HG03575 (cell line): Measurements from ENCODE around the gene BDH1.

Source experiments
- ATAC-seq: cut with Tn5 transposase; IDR thresholded peaks from one replicate; pipeline ENCODE4 v1.9.1; 2021; ENCODE audit not compliant: unreplicated experiment, insufficient number of reproducible peaks, low FRiP score; ENCODE audit errors: extremely low read depth

Gene BDH1

DNA sequence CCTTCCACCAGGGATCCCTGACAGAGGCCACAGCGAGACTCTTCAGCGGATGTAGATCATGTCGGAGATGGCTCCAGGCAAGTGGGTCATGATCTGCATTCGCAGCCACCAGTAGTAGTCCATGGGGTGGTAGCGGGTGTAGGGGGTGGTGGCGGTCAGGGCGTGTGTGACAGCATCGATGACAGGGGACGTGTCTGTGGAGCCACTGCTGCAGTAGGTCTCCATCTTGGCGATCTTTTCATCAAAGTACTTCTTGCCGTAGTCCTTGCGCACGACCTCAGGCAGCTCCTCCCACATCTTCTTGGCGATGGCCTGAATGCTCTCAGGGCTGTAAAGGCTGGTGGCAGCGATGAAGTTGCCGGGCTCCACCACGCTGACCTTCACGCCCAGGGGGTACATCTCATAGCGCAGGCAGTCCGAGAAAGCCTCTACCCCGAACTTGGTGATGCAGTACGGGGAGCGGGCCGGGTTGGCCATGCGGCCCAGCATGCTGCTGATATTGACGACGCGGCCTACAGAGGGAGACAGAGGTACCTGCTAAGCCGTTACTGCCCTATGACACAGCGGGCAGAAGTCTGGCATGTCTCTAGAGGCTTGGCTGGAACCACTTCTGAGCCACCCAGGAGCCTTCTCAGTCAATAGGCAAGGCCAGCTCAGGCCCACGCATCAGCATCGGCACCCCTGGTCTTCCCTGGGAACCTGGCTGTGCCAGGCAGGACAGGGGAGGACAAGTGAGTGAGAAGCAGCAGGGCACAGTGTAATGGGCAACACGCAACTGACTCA is 43.7 kb downstream of the BDH1 start:
- no peak for ATAC-seq

DNA sequence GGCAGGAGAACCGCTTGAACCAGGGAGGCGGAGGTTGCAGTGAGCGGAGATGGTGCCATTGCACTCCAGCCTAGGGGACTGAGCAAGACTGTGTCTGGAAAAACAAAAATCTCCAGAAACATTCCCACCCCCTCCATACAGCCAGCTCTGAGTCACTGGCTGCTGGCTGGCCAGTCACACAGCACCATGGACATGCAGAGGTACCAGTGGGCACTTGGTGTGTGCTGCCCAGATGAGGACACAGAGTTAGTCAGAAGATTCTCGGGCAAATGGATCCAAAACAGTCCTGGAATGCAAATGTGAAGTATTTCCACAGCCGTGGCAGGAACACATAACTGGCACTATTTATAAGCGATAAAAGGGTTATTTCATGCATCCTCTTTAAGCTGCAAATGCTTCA is 44.6 kb downstream of the BDH1 start:
- ATAC-seq = no peak

DNA sequence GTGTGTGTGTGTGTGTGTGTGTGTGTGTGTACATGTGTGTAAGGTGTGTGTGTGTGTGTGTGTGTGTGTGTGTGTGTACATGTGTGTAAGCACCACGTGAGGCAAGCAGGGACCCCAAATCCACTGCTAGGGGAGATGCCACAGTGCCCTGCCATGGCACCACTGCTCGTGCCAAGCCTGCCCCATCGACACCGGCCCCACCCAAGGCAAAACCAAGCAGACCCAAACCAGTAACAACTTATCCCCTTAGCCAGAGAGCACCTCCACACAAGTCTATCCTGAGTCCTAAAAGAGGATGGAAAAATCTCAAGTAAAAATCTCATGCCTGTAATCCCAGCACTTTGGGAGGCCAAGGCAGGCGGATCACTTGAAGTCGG is 45.1 kb downstream of the BDH1 start:
- no peak for ATAC-seq

DNA sequence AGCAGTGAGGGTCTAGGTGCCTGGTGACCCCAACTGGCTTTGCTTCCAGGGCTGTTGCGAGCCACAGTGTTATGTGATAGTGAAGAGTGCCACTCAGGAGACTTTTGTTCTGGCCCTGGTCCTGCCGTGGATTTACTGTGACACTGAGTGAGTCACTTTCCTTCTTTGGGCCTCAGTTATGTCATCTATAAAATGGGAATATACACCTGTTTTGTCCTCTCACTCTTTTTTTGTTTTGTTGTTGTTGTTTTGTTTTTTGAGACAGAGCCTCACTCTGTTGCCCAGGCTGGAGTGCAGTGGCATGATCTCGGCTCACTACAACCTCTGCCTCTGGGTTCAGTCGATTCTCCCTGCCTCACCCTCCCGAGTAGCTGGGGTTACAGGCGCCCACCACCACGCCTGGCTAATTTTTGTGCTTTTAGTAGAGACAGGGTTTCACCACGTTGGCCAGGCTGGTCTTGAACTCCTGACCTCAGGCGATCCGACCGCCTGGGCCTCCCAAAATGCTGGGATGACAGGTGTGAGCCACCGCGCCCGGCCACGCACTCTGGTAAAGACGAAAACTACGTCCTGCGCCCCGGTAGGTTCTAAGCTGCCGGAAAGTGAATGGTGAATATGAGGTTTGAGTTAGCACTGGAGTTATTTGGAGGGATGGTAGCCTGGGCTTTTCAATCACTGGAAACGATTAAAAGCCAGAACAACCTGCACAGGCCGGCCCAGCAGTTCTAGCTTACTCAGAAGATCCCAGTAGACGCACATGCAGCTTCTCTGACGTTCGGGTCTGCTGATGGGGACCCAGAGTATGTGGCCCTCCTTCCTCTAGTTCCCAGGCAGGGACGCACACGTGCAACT is 46.6 kb downstream of the BDH1 start:
- ATAC-seq = no peak

DNA sequence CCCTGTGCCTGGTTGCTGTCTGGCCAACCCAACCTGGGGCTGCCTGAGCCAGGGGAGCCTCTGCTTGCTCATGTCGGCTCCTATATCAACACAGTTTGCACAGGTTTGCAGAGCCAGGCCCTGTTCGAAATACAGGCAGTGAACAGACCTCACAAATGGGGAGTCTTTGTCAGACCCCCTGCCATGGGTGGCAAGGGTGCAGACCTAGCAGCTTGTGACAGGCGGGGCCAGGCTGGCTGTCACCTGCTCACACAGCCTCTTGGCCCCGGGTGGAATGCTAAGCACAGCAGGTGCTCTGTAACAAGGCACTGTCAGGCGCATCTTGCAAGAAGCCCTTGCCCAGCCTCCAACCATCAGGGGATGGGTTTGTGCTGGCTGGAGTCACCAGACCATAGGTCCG is 47.3 kb downstream of the BDH1 start:
- no peak for ATAC-seq

DNA sequence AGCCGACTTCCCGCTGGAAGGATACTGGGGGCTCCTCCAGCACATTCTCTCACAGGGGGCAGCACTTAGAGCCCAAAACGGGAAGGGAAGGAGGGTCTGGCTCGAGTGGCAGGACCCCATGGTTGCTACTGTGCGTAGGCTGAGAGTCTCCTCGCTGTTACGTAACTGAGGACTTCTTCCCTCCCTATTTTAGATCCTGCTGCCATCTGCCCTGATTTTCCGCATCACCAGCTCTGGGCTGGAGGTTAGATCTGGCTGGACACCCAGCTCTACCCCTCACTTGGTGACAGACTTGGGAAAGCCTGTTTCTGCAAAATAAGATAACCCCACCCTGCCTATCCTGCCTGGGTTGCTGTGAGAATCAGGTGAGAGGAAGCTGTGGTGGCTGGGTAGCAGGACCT is 47.7 kb downstream of the BDH1 start:
- no peak for ATAC-seq

DNA sequence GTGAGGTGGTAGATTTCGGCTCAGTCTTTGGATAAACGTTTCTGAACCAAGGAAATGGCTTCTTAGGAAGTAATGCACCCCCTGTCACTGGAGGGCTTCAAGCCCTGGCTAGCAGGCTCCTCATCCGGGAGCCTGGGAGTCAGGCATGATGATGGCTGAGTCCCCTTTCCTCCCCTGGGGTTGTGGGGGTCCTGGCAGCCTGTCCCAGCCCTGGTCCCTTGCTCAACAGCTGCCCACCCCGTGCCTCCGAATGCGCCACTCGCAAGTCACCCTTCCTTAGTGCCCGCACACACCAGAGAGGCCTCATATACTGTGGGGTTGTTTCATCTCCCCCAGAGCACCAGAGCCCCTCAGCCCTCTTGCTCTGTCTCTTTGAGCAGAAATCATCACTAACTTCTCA is 48.2 kb downstream of the BDH1 start:
- no peak for ATAC-seq

DNA sequence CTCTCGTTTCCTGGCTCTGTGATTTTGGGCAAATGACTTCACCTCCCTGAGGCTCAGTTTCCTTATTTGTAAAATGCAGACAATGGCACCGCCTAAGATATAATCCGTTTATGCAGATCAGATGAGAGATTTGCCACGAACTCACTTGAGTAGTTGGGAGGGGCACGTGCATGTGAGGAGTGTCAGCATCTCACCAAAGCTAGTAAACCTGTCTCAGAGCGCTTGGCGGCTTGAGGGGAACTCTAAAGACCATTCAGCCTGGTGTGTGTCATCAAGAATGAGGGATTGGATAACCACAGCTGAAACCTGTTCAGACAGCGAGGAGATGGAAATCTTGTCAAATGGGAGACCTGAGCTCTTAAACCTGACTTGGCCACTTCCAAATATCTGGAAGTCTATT is 48.7 kb downstream of the BDH1 start:
- no peak for ATAC-seq

DNA sequence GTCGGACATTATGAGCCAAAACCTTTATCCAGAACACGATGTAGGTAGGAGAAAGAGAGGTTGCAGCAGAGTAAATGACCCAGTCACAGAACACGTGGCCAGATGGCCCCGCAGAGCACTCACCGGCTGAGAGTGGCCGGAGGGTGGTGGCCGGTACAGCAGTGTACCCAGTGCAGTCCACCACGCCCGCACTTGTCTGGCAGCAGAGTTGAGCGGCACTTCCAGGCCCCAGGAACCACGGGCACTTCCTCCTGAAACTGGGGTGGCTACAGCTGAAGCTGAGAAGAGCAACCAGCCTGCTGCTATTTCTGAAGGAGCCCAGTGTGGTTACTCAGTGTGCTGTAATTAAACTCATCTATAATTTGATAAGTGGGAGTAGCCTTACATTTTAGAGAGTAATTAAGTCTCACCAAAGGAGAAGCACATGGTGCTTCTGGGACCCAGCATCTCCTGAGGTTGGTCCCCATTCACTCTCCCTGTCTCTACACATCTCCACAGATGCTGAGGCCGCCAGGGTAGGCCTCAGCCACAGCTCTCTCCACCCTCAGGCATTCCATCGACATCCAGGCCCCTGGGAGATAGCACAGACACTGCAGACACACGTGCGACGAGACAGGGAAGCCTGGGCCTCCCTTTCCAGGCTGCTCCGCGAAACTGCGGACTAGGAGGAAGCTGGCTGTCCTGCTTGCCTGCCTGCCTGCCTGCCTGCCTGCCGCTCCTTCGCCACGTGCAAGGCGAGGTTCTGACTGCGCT is 49.8 kb downstream of the BDH1 start:
- no peak for ATAC-seq

DNA sequence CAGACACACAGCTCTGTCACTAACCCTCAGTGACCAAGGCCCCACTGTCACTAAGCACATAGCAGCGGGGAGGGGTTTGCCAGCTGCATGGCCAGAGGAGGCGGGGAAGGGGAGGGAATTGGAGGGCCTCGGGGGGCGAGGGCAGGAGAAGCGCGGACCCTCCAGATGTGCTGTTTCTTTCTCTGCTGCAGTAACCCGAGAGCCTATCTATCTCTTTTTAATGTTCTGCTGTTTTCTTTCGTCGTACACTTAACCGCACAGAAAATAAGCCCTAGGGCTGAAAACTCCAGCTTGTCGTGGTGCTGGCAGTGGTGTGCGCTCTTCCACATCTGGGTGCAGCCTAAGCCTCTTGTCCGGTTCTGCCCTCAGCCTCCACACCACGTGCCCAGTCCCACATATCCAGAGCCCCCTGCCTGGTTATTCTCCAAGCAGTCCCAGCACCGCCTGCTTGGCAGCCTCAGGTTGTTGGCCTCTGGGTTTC is 51.1 kb downstream of the BDH1 start:
- ATAC-seq = no peak

DNA sequence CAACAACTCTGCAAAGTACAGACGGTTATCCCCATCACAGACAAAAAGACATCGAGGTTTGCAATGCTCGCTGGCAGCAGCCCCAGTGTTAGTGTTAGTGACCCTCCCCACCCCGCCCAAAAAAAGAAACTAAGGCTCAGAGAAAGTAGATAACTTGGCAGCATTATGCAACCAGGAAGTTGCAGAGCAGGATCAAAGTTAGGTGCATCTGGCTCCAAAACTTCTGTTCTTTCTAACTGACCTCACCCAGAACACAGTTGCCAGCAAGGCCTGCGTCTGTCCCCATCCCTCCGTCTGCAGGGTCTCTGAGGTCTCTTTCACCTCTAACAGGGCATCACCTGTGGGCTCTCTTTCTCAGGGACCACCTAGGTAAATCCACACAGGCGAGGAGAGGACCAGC is 51.5 kb downstream of the BDH1 start:
- ATAC-seq = no peak

DNA sequence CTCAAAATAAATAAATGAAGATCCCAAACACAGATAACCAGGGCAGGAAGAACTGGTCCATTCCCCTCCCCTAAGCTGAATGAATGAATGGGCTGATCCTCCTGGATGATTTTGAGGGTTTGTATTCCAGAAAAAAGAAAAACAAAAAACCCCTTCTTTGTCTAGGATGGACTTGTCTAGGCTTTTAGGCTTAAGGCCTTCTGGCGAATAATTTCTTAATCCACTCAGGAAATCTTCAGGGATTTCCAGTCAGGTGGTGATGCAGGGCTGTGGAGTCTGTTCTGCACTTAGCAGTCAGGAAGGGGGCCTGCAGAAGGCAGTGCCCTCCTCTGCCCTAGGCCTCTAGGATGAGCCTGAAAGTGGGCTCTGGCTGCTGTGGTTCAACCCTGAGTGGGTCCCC is 52.1 kb downstream of the BDH1 start:
- no peak for ATAC-seq

DNA sequence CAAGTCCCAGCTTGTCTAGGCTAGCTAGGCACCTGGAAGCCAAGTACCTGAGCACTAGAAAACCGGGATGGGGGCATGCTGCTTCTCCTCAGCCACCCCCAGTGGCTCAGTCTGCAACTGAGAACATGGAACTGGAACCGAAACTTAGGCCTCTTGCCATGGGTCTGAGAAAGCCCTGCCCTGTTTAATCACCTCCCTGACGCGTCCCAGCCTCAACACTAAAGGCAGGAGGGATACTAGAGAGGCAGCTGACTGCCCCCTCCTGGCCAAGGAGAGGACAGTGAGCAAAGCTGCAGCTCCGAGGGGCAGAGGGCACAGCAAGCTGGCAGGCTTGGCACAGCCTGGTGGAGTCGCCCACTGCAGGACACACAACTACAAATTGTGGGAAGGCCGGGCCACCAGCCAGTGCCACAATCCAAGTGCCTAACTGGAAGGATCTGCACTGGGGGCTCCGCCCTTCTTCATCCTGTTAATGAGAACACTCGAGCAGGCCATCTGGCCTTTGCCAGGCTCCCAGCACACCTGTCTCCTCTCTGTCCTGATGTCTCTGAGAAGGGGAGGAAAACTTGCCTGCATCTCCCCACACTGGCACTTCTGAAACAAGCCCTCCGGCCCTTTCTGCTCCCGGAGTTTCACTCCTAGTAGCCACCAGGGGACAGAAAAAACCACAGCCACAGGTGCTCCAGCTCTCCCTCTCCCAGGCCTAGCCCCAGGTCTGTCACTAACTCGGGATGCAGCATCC is 53.7 kb downstream of the BDH1 start:
- ATAC-seq = no peak

DNA sequence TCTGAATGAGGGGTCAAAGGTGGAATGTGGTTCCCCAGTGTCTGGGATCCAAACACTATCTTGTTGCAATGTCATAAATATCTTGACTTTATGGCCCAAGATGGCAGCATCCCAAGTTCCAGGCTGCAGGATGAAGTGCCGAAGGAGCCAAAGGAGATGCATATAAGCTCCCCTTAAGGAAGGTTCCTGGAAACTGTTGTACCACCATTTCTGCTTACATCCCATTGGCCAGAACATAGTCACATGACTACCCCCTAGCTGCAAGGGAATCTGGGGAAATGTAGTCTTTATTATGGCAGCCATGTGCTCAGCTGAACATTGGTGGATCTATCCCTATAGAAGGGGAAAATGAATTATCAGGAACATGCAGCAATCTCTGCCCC is 54.3 kb downstream of the BDH1 start:
- ATAC-seq = no peak

DNA sequence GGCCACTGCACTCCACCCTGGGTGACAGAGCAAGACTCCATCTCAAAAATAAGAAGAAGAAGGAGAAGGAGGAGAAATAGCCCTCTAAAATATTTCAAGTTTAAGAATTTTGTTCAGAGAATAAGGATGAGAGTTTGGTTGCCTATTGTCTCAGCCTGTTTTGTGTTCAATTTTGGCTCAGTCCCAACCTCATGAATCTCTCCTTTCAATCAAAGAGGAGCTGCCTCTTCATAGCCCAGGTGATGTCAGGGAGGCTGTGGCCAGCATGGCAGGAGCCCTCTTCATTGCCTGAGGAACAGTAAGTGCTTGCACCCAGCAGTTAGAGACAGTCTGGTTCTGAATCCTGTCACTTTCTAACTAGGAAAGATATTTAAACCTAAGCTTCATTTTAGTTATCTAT is 55.0 kb downstream of the BDH1 start:
- ATAC-seq = no peak

DNA sequence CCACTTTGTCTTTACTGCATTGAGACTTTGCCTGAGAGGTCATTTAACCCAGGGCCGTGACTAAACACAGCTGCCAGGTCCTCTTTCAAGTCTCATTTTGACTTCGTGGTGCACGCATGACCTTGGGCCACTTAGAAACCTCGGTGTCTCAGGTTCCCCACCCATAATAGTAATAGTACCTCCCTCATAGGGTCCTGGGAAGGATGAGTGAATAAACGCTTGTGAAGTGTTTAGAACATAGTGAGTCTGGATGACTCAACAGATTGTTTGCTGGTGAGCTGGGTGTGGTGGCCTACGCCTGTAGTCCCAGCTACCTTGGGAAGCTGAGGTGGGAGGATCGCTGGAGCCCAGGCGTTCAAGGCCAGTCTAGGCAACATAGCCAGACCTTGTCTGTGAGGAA is 56.3 kb downstream of the BDH1 start:
- ATAC-seq = no peak

DNA sequence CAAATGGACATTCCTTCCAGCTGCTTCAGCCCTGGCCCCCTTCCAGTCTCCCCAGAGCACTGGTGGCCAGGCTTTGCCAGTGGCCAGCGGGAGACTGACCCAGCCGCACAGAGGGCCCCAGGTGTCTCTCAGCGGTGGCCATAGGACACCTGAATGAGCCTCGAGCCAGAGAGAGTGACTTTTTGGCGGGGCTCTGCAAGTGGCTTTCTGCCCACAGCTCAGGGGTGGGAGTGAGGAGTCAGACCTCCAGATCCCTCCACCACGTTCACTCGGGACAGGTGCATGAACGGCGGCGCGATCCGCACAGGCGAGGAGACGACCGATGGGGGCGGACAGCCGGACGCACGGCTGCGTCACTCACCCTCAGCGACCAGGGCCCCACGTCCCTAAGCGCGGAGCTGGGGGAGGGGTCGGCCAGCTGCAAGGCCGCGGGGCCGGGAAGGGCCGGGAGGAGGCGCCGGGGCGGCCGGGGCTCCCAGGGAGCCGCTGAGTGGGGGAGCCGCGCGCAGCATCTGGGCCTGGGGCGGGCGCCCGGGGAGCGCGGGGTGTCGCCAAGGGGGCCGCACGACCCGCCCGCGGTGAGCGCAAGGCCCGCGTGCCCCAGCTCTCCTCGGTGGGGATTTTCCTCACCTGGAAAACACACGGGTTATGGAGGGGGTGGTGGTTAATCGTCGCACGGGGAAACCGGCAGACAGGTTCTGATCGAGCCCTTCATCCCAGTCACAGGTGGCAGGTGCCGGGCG is 57.1 kb downstream of the BDH1 start:
- no peak for ATAC-seq

DNA sequence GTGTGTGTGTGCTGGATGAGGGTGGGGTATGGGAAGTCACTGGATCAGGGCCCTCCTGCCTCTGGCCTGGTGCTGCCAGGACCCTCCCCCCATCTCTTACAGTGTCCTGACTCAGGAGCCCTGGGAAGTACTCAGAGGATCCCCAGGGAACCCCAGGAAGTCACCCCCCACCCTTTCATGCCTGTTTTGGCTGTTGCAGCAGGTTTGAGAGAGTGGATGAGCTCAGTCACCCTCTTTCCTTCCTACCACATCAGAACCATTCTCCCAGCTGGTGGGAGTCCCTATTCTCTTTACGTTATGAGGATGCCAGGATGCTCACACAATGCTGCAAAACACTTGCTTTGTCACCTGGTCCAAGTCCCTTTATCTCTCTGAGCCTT is 59.0 kb downstream of the BDH1 start:
- no peak for ATAC-seq
